HCT116 (cell line): Measurements from ENCODE around the gene DDX1. TPM values are rescaled to one million over a fixed set of nuclear protein-coding genes. Genes with fewer than 3 reads are reported as not detected.

Experiments used
- ATAC-seq: fragments of 200-7000 bp; cut with Tn5 transposase; 2 replicates; pipeline ENCODE4 v1.9.1; 2020; ENCODE audit warnings: mild to moderate bottlenecking, moderate library complexity
- BruUV-seq: library from RNA; stranded (reverse); fragments of 400-500 nt; replicated peaks from 2 replicates; lab custom pipeline; 2021; lab: Mats Ljungman, UMichigan
- CTCF ChIA-PET: fragments of 300-600 bp; sonication (Branson Sonifier 250); formaldehyde crosslinking; loops from one replicate; lab custom pipeline; 2021; ENCODE audit warnings: antibody characterized with exemption; lab: Charles Lee
- POLR2A ChIA-PET: fragments of 300-600, 350-600 bp; sonication (Branson Sonifier 250); formaldehyde crosslinking; loops from one replicate; lab custom pipeline; 2021; ENCODE audit warnings: antibody characterized with exemption; lab: Charles Lee
- RAD21 ChIA-PET, 2 experiments: fragments of 300-600 bp; sonication (Branson Sonifier 250); formaldehyde crosslinking; loops; one replicate each; lab custom pipeline; 2023; ENCODE audit warnings: low total read pairs in 2 of 2; ENCODE audit not compliant: uncharacterized antibody in 2 of 2, unreplicated experiment in 2 of 2, low non-redundant PET in 1 of 2; lab: Charles Lee
- DNase-seq: peaks from one replicate; pipeline ENCODE4 v3.0.0-alpha.2; 2010; ENCODE audit warnings: low read depth, low spot score
- H2AFZ ChIP-seq: fragments of 200-600 bp; shearing (Covaris generic), sonication (generic); 2 replicates; pipeline ENCODE4 v1.6.1; 2017; ENCODE audit warnings: low read depth, mixed run types, mixed read lengths, antibody characterized with exemption, low read length; ENCODE audit not compliant: poor library complexity, severe bottlenecking
- H3K27ac ChIP-seq: 2 replicates; pipeline ENCODE4 v1.5.1; 2012; ENCODE audit warnings: low read depth, low read length
- H3K27me3 ChIP-seq: fragments of 200-600 bp; sonication (generic); 2 replicates; pipeline ENCODE4 v1.6.1; 2016; ENCODE audit warnings: mixed run types, low read length, mixed read lengths; ENCODE audit not compliant: insufficient read depth
- H3K36me3 ChIP-seq, 2 experiments: fragments of 200-500 bp in 1 of 2; fragments of 200-600 bp in 1 of 2; sonication (Bioruptor generic) in 1 of 2; sonication (generic) in 1 of 2; 2 replicates each; pipeline versions ENCODE4 v1.5.1 to v1.6.1; 2014 to 2016; ENCODE audit warnings: low read length in 2 of 2, inconsistent platforms in 1 of 2, mixed read lengths in 1 of 2, mixed run types in 1 of 2; ENCODE audit not compliant: insufficient read depth in 2 of 2, control insufficient read depth in 1 of 2
- H3K4me1 ChIP-seq, 2 experiments: fragments of 200-600 bp in 1 of 2; sonication (generic) in 1 of 2; 2 replicates each; pipeline versions ENCODE4 v1.5.1 to v1.6.1; 2012 to 2017; ENCODE audit warnings: low read length in 2 of 2, inconsistent platforms in 1 of 2, mild to moderate bottlenecking in 1 of 2, mixed read lengths in 1 of 2, mixed run types in 1 of 2, moderate library complexity in 1 of 2; ENCODE audit not compliant: insufficient read depth in 2 of 2, control insufficient read depth in 1 of 2
- H3K4me2 ChIP-seq: fragments of 200-600 bp; sonication (generic); 2 replicates; pipeline ENCODE4 v1.6.1; 2017; ENCODE audit warnings: mixed run types, low read length, mixed read lengths
- H3K4me3 ChIP-seq, 2 experiments: fragments of 200-600 bp in 1 of 2; sonication (generic) in 1 of 2; replicated peaks in 1 of 2; 2 replicates each; pipeline ENCODE4 v1.5.1; 2011 to 2016; ENCODE audit warnings: low read length in 2 of 2, control low read depth in 1 of 2, low read depth in 1 of 2, mild to moderate bottlenecking in 1 of 2, mixed read lengths in 1 of 2, mixed run types in 1 of 2
- H3K79me2 ChIP-seq: fragments of 200-600 bp; sonication (generic); 2 replicates; pipeline ENCODE4 v1.6.1; 2017; ENCODE audit warnings: mild to moderate bottlenecking, mixed run types, low read length, moderate library complexity, mixed read lengths; ENCODE audit not compliant: insufficient read depth
- H3K9ac ChIP-seq: fragments of 200-600 bp; sonication (generic); 2 replicates; pipeline ENCODE4 v1.6.1; 2016; ENCODE audit warnings: low read length, mixed read lengths
- H3K9me2 ChIP-seq: fragments of 200-600 bp; sonication (generic), shearing (Covaris generic); 2 replicates; pipeline ENCODE4 v1.6.1; 2017; ENCODE audit warnings: mixed run types, mild to moderate bottlenecking, moderate library complexity; ENCODE audit not compliant: insufficient read depth
- H3K9me3 ChIP-seq, 2 experiments: fragments of 200-500 bp in 1 of 2; fragments of 200-600 bp in 1 of 2; sonication (Bioruptor generic) in 1 of 2; sonication (generic) in 1 of 2; 2 replicates each; pipeline ENCODE4 v1.6.1; 2014 to 2017; ENCODE audit warnings: low read length in 2 of 2, mixed read lengths in 2 of 2, inconsistent platforms in 1 of 2, low read depth in 1 of 2, mild to moderate bottlenecking in 1 of 2, mixed run types in 1 of 2, moderate library complexity in 1 of 2; ENCODE audit not compliant: control insufficient read depth in 1 of 2, insufficient read depth in 1 of 2
- H4K20me1 ChIP-seq: fragments of 200-600 bp; sonication (generic), shearing (Covaris generic); 2 replicates; pipeline ENCODE4 v1.6.1; 2017; ENCODE audit warnings: mixed run types, mild to moderate bottlenecking, moderate library complexity; ENCODE audit not compliant: insufficient read depth
- CEBPB ChIP-seq: IDR thresholded peaks from 2 replicates; pipeline ENCODE4 v1.6.1; 2012; ENCODE audit warnings: low read depth
- EGR1 ChIP-seq: IDR thresholded peaks from 2 replicates; pipeline ENCODE4 v1.6.1; 2012; ENCODE audit warnings: low read depth
- EZH2 ChIP-seq: fragments of 200-600 bp; sonication (generic); IDR thresholded peaks from 2 replicates; pipeline ENCODE4 v1.6.1; 2017; ENCODE audit warnings: antibody characterized with exemption, mixed run types
- FOSL1 ChIP-seq: IDR thresholded peaks from 2 replicates; pipeline ENCODE4 v1.6.1; 2012; ENCODE audit warnings: low read depth
- JUND ChIP-seq: IDR thresholded peaks from 2 replicates; pipeline ENCODE4 v1.6.1; 2012
- POLR2AphosphoS5 ChIP-seq: IDR thresholded peaks from 2 replicates; pipeline ENCODE4 v1.6.1; 2011; ENCODE audit warnings: mild to moderate bottlenecking, low read depth, low read length, moderate library complexity
- SIN3A ChIP-seq: IDR thresholded peaks from 2 replicates; pipeline ENCODE4 v1.6.1; 2012; ENCODE audit warnings: low read depth
- SP1 ChIP-seq: IDR thresholded peaks from 2 replicates; pipeline ENCODE4 v1.6.1; 2012; ENCODE audit warnings: low read depth
- SRF ChIP-seq: IDR thresholded peaks from 2 replicates; pipeline ENCODE4 v1.6.1; 2012; ENCODE audit warnings: low read depth
- TCF7L2 ChIP-seq: IDR thresholded peaks from 2 replicates; pipeline ENCODE4 v1.7.0; 2011; ENCODE audit warnings: borderline replicate concordance, inconsistent platforms; ENCODE audit not compliant: insufficient read depth, insufficient read length; ENCODE audit errors: extremely low read depth
- YY1 ChIP-seq: IDR thresholded peaks from 2 replicates; pipeline ENCODE4 v1.6.1; 2011; ENCODE audit warnings: low read length, low read depth, moderate library complexity, mild to moderate bottlenecking; ENCODE audit not compliant: insufficient replicate concordance; ENCODE audit errors: extremely low read depth
- ZFX ChIP-seq: fragments of 450-650 bp; IDR thresholded peaks from 2 replicates; pipeline ENCODE4 v1.6.1; 2017
- intact Hi-C: fragments of 100-400 bp; cut with micrococcal nuclease; formaldehyde crosslinking; loops from 2 replicates; pipeline ENCODE4 v1.10.0; 2022
- total RNA-seq: library from RNA; stranded (reverse); gene quantifications from one replicate; pipeline ENCODE4 v1.2.1, GENCODE V29; 2021; ENCODE audit not compliant: unreplicated experiment
- TF ChIP-seq, protein P1 (sequence below): IDR thresholded peaks from 2 replicates; pipeline ENCODE4 v1.6.1; 2012
- TF ChIP-seq, protein P2 (sequence below), 3 experiments: fragments of 200-600 bp in 1 of 3; sonication (generic) in 1 of 3; IDR thresholded peaks in 2 of 3; conservative IDR thresholded peaks in 1 of 3; 2 replicates each; pipeline ENCODE4 v1.5.1; 2012 to 2017; ENCODE audit warnings: low read depth in 2 of 3, low read length in 2 of 3, antibody characterized with exemption in 1 of 3, borderline replicate concordance in 1 of 3, control low read depth in 1 of 3, mild to moderate bottlenecking in 1 of 3, mixed read lengths in 1 of 3, mixed run types in 1 of 3, moderate library complexity in 1 of 3; ENCODE audit not compliant: insufficient read depth in 1 of 3

Gene DDX1
- total RNA-seq, 1 experiment from 2014 or later = 117 TPM

DNA sequence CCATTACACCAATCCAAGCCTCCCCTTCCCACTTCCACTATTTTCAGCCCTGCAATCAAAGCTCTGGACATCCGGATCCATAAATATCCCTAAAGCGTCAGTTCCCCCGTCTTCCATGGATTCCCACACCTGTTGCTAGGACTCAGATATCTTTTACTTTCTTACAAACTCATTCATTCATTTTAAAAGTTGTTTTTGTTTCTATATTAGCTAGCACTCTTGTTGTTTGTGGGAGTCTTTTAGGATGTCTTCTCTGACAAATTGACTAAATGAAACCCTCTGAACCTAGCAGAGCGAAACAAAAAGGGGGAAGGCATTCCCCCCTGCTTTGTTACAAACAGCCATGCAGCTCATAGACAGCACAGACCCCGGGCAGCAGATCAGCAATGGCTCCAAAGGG is 21.6 kb upstream of the DDX1 start (continued):
- TF ChIP-seq, protein P1, sequence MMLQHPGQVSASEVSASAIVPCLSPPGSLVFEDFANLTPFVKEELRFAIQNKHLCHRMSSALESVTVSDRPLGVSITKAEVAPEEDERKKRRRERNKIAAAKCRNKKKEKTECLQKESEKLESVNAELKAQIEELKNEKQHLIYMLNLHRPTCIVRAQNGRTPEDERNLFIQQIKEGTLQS = no peak
- TF ChIP-seq, protein P2, sequence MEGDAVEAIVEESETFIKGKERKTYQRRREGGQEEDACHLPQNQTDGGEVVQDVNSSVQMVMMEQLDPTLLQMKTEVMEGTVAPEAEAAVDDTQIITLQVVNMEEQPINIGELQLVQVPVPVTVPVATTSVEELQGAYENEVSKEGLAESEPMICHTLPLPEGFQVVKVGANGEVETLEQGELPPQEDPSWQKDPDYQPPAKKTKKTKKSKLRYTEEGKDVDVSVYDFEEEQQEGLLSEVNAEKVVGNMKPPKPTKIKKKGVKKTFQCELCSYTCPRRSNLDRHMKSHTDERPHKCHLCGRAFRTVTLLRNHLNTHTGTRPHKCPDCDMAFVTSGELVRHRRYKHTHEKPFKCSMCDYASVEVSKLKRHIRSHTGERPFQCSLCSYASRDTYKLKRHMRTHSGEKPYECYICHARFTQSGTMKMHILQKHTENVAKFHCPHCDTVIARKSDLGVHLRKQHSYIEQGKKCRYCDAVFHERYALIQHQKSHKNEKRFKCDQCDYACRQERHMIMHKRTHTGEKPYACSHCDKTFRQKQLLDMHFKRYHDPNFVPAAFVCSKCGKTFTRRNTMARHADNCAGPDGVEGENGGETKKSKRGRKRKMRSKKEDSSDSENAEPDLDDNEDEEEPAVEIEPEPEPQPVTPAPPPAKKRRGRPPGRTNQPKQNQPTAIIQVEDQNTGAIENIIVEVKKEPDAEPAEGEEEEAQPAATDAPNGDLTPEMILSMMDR (IDR thresholded peaks at IDR 0.05 in 2 of 3, conservative IDR thresholded peaks at IDR 0.05 in 1 of 3; ENCODE audit: borderline replicate concordance in 1 of 3, insufficient read depth in 1 of 3, low read depth in 2 of 3, low read length in 2 of 3) = no peak
- no peak for TF ChIP-seq POLR2AphosphoS5
- no peak for TF ChIP-seq TCF7L2
- TF ChIP-seq YY1 = no peak
- no peak for TF ChIP-seq EGR1
- no peak for TF ChIP-seq SRF
- TF ChIP-seq JUND = no peak
- no peak for TF ChIP-seq EZH2

DNA sequence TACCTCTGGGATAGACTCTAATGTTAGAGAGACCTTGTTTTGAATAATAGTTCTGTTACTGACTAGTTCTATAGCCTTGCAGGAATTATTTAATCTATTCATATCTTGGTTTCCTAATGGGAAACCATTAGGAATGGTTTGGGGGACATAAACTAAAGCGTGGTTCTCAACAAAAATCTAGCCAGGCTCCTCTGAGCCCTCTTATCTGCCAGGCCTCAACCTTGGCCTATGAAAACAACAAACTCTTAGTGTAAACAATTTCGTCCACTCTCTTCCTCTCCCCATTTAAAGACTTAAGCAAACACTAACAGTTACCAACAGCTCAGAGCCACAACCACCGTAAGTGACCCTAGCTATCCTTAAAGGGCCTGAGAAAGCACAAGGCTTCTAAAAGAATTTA is 19.9 kb upstream of the DDX1 start:
- no peaks in the 10 kb centered on the region for H3K79me2 ChIP-seq
- intact Hi-C loops = loop anchor here (10.0 kb wide), 1 partner anchor 507 kb away; no protein-coding TSS in a partner anchor
- H3K9me2 ChIP-seq = no peaks in the 10 kb centered on the region
- no peaks in the 10 kb centered on the region for H3K36me3 ChIP-seq
- RAD21 ChIA-PET = no interaction called here
- POLR2A ChIA-PET = no interaction called here
- no peak overlapping the region for H2AFZ ChIP-seq
- no peak overlapping the region for H3K4me3 ChIP-seq
- H3K9ac ChIP-seq = no peak overlapping the region
- ATAC-seq = no peak
- no peaks in the 10 kb centered on the region for H3K4me1 ChIP-seq
- H3K27me3 ChIP-seq = no peaks in the 10 kb centered on the region
- no peaks in the 10 kb centered on the region for H4K20me1 ChIP-seq
- no peak for DNase-seq
- no peak overlapping the region for H3K27ac ChIP-seq
- H3K9me3 ChIP-seq = no peaks in the 10 kb centered on the region
- no TSS peak for BruUV-seq
- TF ChIP-seq SIN3A (no peak), SP1 (no peak), FOSL1 (no peak), CEBPB (no peak), ZFX (no peak)
- TF ChIP-seq, all 23 proteins: peak for 0
- CTCF ChIA-PET = no interaction called here
- H3K4me2 ChIP-seq = no peak overlapping the region
